ENCODE measurements around the gene LUC7L. TPM values are rescaled to one million over a fixed set of nuclear protein-coding genes. Genes with fewer than 3 reads are reported as not detected.

The LUC7L gene, protein sequence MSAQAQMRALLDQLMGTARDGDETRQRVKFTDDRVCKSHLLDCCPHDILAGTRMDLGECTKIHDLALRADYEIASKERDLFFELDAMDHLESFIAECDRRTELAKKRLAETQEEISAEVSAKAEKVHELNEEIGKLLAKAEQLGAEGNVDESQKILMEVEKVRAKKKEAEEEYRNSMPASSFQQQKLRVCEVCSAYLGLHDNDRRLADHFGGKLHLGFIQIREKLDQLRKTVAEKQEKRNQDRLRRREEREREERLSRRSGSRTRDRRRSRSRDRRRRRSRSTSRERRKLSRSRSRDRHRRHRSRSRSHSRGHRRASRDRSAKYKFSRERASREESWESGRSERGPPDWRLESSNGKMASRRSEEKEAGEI
- polyA plus RNA-seq (2013, experiment 1 of 2): 157 TPM
- 156 TPM for polyA plus RNA-seq (2013, experiment 2 of 2)

DNA sequence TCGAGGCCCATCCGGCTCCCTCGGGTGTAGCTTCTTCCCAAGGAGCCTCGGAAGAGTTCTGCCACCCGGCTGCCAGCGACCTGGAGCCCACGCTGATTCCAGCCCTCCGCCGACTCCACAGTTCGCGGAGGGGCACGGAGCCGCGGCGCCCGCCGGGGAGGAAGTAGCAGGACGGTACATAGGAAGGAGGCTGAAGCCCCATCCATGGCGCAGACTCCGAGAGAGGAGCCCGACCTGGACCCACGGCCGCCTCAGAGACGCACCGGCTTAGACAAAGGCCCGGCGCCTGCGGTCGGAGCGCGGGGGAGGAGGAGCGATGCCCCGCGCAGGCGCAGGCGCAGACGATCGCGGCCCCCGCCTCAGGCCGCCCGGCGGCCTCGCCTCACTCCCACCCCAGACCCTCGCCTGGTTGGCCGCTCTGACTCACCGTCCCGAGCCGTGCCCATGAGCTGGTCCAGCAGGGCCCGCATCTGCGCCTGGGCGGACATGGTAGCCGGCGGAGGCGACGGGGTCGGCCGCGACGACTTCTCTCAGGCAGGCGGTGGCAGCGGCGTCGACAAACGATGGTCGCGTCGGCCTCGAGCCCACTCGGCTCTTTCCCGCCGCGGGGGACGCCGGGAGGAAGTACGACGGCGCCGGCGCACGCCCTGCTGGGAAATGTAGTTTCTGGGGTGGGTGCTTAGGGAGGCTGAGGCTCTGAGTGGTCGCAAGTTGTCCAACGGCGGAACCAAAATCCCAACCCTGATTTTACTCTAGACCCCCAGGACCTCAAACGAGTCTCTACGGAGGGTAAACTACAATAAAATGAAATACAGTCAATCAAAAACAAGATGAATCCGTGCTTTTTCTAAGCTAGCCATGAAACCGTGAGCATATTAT, at the start of gene LUC7L:
Gene LUC7L, minus strand, starts transcription at position 598 of the 879 bp plus-strand sequence. Its CDS starts 110 bp downstream, at position 488.
- peak; percentile 91 for DNase-seq (ENCODE audit: low spot score)
- Histone ChIP-seq H4K8ac (ENCODE audit: low read depth, low read length) (no peak within 1 kb of the TSS), H3K4me3 (ENCODE audit: low read length in 2 of 2) (peak within 1 kb of the TSS; percentile 66 to 98), H3K14ac (ENCODE audit: low read length) (peak within 1 kb of the TSS; percentile 100), H3K36me3 (replicated peaks in 1 of 2; ENCODE audit: control insufficient read depth in 2 of 2, insufficient read depth in 2 of 2, low read length in 2 of 2) (peaks cover 18 to 38% of the 10 kb centered on the region in 2 donors), H3K4ac (ENCODE audit: low read length) (peak within 1 kb of the TSS; percentile 77), H3K4me1 (ENCODE audit: control insufficient read depth in 2 of 2, insufficient read depth in 1 of 2, low read depth in 1 of 2, low read length in 2 of 2) (peaks cover 2 to 9% of the 10 kb centered on the region in 2 donors), H2BK120ac (ENCODE audit: low read depth, low read length) (no peak within 1 kb of the TSS), H3K4me2 (ENCODE audit: insufficient read depth, low read length, poor library complexity, severe bottlenecking) (peak within 1 kb of the TSS; percentile 80), H3K23ac (ENCODE audit: low read depth, low read length, poor library complexity) (peak within 1 kb of the TSS; percentile 99), H3K18ac (ENCODE audit: low read length) (peak within 1 kb of the TSS; percentile 100), H2AK5ac (ENCODE audit: low read depth, low read length) (peak within 1 kb of the TSS; percentile 48), H3K27me3 (ENCODE audit: control insufficient read depth in 3 of 3, insufficient read depth in 3 of 3, low read depth in 1 of 3, low read length in 3 of 3) (no peaks in the 10 kb centered on the region), H2BK5ac (ENCODE audit: low read length) (peak within 1 kb of the TSS; percentile 95), H2BK12ac (ENCODE audit: low read length) (no peak within 1 kb of the TSS), H2AFZ (ENCODE audit: low read length) (peak within 1 kb of the TSS; percentile 98), H3K9me3 (replicated peaks in 1 of 2; ENCODE audit: control insufficient read depth in 2 of 2, insufficient read depth in 1 of 2, low read depth in 1 of 2, low read length in 2 of 2) (no peaks in the 10 kb centered on the region), H3K9ac (ENCODE audit: low read depth, low read length, poor library complexity) (peak within 1 kb of the TSS; percentile 100), H3K27ac (replicated peaks; ENCODE audit: low read length) (peak within 1 kb of the TSS; percentile 95), H4K91ac (ENCODE audit: low read depth, low read length, poor library complexity) (peak within 1 kb of the TSS; percentile 87), H2BK15ac (ENCODE audit: low read length) (peak within 1 kb of the TSS; percentile 91), H3K79me1 (ENCODE audit: low read depth, low read length) (peaks cover 1% of the 10 kb centered on the region)
- WGBS, 2 donors (ENCODE audit: extremely low coverage in 2 of 2, insufficient read length in 2 of 2, insufficient replicate concordance in 1 of 2): no CpG with 5 or more reads among the region's 88 CpGs

DNA sequence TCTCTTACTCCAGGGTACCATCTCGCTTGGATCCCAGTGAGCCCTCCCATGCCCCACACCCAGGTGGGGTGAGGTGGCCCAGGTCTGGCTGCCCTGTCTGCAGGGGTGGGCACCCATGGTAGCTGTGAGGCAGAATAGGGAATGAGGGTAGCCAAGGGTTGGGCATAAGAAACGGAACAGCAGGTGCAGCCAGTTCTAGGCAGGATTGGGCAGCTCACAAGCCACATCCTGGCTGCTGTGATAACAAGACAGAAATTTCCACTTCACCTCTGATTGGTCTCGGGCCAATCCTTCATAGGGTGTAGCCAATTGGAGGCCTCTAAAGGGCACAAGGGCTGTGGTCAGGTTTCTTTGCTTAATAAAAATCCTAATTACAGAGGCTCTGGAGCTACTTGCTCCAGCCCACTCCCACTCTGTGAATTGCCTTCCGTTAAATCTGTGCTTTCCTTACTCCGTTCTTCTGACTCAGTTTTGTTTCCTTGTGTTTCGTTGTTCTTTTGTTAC, 49.7 kb upstream of the LUC7L start:
- H3K14ac ChIP-seq (ENCODE audit: low read length): no peak overlapping the region
- H3K4ac ChIP-seq (ENCODE audit: low read length): no peak overlapping the region
- no peak overlapping the region for H3K4me3 ChIP-seq (ENCODE audit: low read length in 2 of 2)
- H2BK120ac ChIP-seq (ENCODE audit: low read depth, low read length): no peak overlapping the region
- no peak overlapping the region for H2AFZ ChIP-seq (ENCODE audit: low read length)
- H3K27me3 ChIP-seq (ENCODE audit: control insufficient read depth in 3 of 3, insufficient read depth in 3 of 3, low read depth in 1 of 3, low read length in 3 of 3): peaks cover 5 to 74% (median 59%) of the 10 kb centered on the region in 3 experiments
- H2BK12ac ChIP-seq (ENCODE audit: low read length): no peak overlapping the region
- H3K36me3 ChIP-seq (replicated peaks in 1 of 2; ENCODE audit: control insufficient read depth in 2 of 2, insufficient read depth in 2 of 2, low read length in 2 of 2): no peaks in the 10 kb centered on the region
- DNase-seq (ENCODE audit: low spot score): no peak
- H3K23ac ChIP-seq (ENCODE audit: low read depth, low read length, poor library complexity): peak overlapping the region; percentile 89
- H2BK5ac ChIP-seq (ENCODE audit: low read length): no peak overlapping the region
- no peak overlapping the region for H3K18ac ChIP-seq (ENCODE audit: low read length)
- H3K9ac ChIP-seq (ENCODE audit: low read depth, low read length, poor library complexity): peak overlapping the region; percentile 77
- no peaks in the 10 kb centered on the region for H3K9me3 ChIP-seq (replicated peaks in 1 of 2; ENCODE audit: control insufficient read depth in 2 of 2, insufficient read depth in 1 of 2, low read depth in 1 of 2, low read length in 2 of 2)
- no CpG with 5 or more reads among the region's 6 CpGs for WGBS, 2 donors (ENCODE audit: extremely low coverage in 2 of 2, insufficient read length in 2 of 2, insufficient replicate concordance in 1 of 2)
- peaks cover 5 to 6% of the 10 kb centered on the region in 2 donors for H3K4me1 ChIP-seq (ENCODE audit: control insufficient read depth in 2 of 2, insufficient read depth in 1 of 2, low read depth in 1 of 2, low read length in 2 of 2)
- H4K8ac ChIP-seq (ENCODE audit: low read depth, low read length): no peak overlapping the region
- no peak overlapping the region for H3K27ac ChIP-seq (replicated peaks; ENCODE audit: low read length)
- peak overlapping the region; percentile 24 for H4K91ac ChIP-seq (ENCODE audit: low read depth, low read length, poor library complexity)
- H3K79me1 ChIP-seq (ENCODE audit: low read depth, low read length): no peaks in the 10 kb centered on the region
- H3K4me2 ChIP-seq (ENCODE audit: insufficient read depth, low read length, poor library complexity, severe bottlenecking): no peak overlapping the region
- peak overlapping the region; percentile 10 for H2AK5ac ChIP-seq (ENCODE audit: low read depth, low read length)
- H2BK15ac ChIP-seq (ENCODE audit: low read length): no peak overlapping the region

DNA sequence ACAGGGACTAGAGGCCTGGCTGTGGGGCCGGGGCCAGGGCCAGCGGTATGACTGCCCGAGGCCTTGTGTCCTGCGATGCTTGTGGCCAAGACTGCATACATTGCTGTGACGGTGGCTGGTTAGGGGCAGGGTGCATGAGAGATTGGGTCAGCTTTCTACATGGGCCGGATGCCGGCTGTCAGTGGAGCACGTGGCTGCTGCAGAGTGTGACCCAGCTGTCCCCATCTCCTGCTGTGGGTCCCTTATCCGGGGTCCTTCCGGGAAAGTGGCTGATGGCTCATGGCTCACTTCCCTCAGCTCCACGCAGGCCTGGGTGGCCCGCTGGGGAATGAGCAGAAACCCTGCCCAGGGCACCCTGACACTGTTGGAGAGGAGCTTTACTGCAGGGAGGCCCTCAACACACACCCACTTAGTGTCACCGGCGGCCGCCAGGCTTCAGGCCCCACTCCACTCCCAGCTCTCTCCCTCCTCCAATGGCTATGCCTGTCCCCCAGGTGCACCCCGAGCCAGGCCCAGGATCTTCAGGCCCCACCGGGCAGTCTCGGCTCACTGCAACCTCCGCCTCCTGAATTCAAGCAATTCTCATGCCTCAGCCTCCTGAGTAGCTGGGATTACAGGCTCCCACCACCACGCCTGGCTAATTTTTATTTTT, 47.3 kb upstream of the LUC7L start:
- Histone ChIP-seq H2BK15ac (ENCODE audit: low read length) (peak overlapping the region; percentile 74), H2BK12ac (ENCODE audit: low read length) (no peak overlapping the region), H2BK120ac (ENCODE audit: low read depth, low read length) (no peak overlapping the region), H2AK5ac (ENCODE audit: low read depth, low read length) (no peak overlapping the region), H4K8ac (ENCODE audit: low read depth, low read length) (no peak overlapping the region), H4K91ac (ENCODE audit: low read depth, low read length, poor library complexity) (no peak overlapping the region), H3K4me1 (ENCODE audit: control insufficient read depth in 2 of 2, insufficient read depth in 1 of 2, low read depth in 1 of 2, low read length in 2 of 2) (peaks cover 5 to 6% of the 10 kb centered on the region in 2 donors), H3K18ac (ENCODE audit: low read length) (no peak overlapping the region), H3K14ac (ENCODE audit: low read length) (no peak overlapping the region), H3K27me3 (ENCODE audit: control insufficient read depth in 3 of 3, insufficient read depth in 3 of 3, low read depth in 1 of 3, low read length in 3 of 3) (peaks cover 5 to 72% (median 56%) of the 10 kb centered on the region in 3 experiments), H3K27ac (replicated peaks; ENCODE audit: low read length) (no peak overlapping the region), H3K9me3 (replicated peaks in 1 of 2; ENCODE audit: control insufficient read depth in 2 of 2, insufficient read depth in 1 of 2, low read depth in 1 of 2, low read length in 2 of 2) (no peaks in the 10 kb centered on the region), H2AFZ (ENCODE audit: low read length) (peak overlapping the region; percentile 89), H3K36me3 (replicated peaks in 1 of 2; ENCODE audit: control insufficient read depth in 2 of 2, insufficient read depth in 2 of 2, low read length in 2 of 2) (no peaks in the 10 kb centered on the region), H3K79me1 (ENCODE audit: low read depth, low read length) (no peaks in the 10 kb centered on the region), H3K9ac (ENCODE audit: low read depth, low read length, poor library complexity) (no peak overlapping the region), H3K4me3 (ENCODE audit: low read length in 2 of 2) (no peak overlapping the region), H3K23ac (ENCODE audit: low read depth, low read length, poor library complexity) (peak overlapping the region; percentile 60), H3K4ac (ENCODE audit: low read length) (no peak overlapping the region), H2BK5ac (ENCODE audit: low read length) (peak overlapping the region; percentile 5), H3K4me2 (ENCODE audit: insufficient read depth, low read length, poor library complexity, severe bottlenecking) (no peak overlapping the region)
- no CpG with 5 or more reads among the region's 20 CpGs for WGBS, 2 donors (ENCODE audit: extremely low coverage in 2 of 2, insufficient read length in 2 of 2, insufficient replicate concordance in 1 of 2)
- DNase-seq (ENCODE audit: low spot score): no peak

Measured in neuronal stem cell (in vitro differentiated cells).